GM21737 (cell line): ENCODE results near the gene FOXD4.
"Not testable (repeated sequence)": the region's sequence is repeated elsewhere in the genome, so short reads cannot be mapped to it uniquely, and the experiment has no call there.

Experiments used
- ATAC-seq: cut with Tn5 transposase; IDR thresholded peaks from one replicate; pipeline ENCODE4 v1.9.1; 2021; ENCODE audit warnings: mild to moderate bottlenecking, moderate library complexity; ENCODE audit not compliant: unreplicated experiment

The FOXD4 gene

DNA sequence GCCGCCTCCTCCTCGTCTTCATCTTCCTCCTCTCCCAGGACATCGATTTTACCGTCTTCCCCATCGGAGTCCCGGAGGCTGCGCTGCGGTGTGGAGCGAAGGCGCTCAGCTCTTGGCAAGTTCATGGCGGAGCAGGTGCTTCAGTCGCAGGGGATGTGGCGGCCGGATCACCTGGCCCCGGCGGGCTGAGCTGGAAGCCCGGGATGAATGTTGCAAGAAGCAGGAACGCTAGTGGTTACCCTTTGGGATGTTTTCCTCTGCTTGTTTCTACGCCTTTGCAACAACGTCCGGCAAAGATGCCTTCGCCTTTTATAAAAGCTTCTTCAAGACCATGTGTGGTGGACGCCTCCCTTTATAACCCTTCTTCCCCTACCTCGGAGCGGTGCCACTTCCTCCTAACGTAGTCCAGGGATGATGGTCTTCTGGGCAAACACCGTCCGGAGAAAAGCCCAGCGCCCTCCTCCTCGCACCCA lies at the start of gene FOXD4:
FOXD4 (minus strand) TSS at position 423 of the 473 bp plus-strand sequence; CDS start at position 125, 298 bp downstream.
- not testable (repeated sequence) for ATAC-seq

DNA sequence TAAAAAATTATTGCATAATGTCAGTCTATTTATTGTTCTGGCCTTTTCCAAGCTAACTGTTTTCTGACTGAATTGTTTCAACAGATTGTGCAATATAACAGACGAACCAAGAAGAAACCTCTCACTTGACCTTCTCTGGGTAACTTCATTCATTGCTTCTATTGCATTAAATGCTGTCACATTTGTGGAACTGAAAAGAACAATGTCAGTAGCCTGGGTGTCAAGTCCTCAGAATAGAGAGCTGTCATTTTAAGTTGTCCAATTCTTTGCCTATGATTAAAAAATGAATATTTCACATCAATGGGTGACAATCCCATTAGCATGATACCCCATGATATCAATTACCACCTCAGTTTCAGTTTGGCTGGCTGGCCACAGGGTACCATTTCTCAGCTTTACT lies 41.7 kb upstream of the FOXD4 start:
- ATAC-seq: not testable (repeated sequence)

DNA sequence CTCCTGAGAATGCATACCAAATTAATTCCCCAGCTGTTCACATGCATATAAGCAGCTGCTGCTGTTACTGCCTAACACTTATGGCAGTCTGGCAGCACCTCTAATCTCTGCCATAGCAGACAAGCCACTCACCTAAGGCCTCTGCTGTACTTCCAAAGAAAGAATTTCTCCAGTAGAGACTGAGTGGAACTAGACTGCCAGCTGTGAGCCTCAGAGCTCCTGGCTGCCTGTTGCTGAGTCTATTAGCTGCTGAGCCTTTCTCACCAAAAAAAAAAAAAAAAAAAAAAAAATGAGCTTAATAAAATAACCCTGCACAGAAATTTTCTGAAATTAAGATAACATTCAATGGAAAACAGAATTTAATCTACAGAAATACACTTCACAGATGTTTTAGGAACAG lies 33.0 kb upstream of the FOXD4 start:
- not testable (repeated sequence) for ATAC-seq

DNA sequence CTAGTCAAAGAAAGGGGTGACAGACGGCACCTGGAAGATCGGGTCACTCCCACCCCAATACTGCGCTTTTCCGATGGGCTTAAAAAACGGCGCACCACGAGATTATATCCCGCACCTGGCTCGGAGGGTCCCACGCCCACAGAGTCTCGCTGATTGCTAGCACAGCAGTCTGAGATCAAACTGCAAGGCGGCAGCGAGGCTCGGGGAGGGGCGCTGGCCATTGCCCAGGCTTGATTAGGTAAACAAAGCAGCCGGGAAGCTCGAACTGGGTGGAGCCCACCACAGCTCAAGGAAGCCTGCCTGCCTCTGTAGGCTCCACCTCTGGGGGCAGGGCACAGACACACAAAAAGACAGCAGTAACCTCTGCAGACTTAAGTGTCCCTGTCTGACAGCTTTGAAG lies 21.7 kb upstream of the FOXD4 start:
- ATAC-seq: not testable (repeated sequence)

DNA sequence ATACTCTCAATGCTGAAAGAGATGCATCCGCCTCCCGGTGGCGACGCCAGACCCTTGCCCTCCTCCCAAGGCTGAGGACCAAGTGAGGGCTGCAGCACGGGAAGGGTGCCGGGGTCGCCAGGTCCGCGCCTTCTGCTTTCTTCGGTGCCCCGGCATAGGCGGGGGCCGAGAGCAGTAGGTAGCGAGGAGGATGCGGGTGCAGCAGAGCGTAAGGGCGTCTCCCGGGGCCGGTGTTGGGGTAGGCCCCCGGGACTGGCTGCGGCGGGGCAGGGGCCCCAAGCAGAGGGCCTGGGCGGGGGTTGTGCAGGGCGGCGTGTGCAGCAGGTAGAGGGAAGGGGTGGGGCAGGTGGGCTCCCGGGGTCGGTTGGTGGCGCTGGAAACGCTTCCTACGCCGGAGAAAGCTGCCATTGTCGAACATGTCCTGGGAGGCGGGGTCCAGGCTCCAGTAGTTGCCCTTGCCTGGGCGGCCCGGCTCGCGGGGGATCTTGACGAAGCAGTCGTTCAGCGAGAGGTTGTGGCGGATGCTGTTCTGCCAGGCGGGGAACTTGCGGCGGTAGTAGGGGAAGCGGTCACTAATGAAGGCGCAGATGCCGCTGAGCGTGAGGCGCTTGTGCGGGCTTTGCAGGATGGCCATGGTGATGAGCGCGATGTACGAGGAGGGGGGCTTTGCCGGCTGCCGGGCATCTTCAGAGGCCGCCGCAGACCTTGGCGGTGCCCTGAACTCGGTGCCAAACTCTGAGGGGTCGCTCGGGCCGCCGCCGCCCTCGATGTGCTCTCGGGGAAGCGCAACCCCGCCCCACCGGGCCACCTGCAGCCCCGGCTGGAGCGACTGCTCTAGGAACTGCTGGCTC lies 848 bp downstream of the FOXD4 start:
- ATAC-seq: not testable (repeated sequence)

DNA sequence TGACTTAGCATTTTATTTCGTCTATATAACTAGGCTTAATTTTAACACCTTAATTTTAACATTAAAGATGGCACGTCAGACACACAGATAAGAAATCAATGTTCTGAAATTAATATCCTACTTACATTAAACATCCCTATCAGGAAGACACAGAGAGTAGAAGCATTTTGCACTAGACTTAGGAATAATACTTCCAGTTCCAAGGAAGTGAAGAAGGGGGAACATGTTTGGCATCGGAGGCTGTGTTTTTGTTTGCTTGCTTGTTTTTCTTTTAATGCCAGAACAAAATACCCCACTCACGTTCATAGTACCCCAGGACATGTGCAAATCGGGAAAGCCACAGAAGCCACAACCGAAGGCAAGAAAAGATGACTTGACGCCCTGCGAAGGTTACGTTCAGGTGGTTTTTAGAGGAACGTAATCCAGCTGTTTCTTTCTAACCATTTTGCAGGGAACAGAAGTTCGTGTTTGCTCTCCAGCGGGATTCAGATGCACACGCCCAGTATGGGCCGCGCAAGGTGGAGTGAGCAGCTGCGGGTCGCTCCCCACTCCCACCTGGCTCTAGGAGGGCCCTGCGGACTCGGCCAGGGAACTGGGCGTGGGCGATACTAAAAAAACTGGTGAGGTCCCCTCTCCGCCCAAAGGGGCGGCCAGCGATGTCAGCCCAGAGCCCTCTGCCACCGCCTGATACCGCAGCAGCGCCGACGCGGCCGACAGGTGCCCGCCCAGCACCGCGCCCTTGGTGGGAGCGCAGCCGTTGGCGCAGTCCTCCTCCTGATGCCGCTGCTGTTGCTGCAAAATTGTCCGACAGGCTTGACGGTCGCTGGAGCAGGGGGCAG lies 1.8 kb downstream of the FOXD4 start:
- ATAC-seq: not testable (repeated sequence)

DNA sequence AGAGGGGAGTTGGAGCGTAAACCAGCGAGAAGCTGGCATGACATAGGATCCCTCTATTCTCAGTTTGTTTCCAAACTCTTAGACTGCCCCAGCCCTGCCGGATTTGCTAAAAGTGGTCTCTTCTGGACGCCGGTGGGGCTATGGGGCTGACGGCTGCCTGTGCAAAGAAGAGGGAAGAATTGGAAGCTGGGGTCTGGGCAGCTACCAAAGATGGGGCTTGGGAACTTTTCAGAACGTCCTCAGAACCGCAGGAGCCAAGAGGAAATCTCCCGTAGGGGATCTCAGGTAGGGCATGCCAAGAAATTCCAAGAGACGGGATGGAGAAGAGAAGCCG lies 3.1 kb downstream of the FOXD4 start:
- not testable (repeated sequence) for ATAC-seq

DNA sequence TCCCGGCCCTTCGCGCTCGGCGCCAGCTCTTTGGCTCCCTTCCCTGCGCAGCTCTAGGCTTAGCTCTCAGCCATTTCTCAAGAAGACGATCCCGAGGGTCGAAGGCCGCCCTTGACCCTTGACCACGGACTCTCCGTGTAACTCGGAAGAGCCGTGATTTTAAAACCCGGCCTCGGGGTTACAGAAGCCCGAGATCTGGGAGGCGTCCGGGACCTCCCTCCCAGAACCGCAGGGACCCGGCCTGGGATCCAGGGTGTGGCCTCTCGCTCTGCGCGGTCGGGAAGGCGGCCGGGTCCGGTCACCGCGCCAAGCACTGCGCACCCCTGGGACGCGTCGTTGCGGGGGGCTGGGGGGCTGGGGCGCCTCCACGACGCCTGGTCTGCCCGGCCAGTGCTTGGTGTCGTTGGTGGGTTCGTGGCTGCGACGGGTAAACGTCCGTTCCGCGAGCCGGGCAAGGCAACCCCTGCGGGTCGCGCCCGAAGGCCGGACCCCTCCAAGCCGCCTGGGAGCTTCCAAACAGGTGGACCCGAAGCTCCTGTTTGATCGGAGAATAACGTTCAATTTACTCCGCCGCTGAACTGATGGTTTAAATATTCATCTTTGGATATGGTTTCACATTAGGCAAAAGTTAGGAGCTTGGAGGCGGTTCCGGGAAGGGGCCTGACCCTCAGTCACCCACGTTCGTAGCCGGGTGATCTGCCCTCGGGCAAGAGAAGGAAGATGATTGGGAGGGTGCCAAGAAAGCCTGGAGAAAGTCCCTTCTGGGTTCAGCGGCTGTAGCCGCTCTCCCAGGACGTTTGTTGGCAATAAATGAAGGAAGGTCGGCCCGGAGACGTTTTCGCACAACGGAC lies 3.7 kb downstream of the FOXD4 start:
- ATAC-seq: peak; percentile 14

DNA sequence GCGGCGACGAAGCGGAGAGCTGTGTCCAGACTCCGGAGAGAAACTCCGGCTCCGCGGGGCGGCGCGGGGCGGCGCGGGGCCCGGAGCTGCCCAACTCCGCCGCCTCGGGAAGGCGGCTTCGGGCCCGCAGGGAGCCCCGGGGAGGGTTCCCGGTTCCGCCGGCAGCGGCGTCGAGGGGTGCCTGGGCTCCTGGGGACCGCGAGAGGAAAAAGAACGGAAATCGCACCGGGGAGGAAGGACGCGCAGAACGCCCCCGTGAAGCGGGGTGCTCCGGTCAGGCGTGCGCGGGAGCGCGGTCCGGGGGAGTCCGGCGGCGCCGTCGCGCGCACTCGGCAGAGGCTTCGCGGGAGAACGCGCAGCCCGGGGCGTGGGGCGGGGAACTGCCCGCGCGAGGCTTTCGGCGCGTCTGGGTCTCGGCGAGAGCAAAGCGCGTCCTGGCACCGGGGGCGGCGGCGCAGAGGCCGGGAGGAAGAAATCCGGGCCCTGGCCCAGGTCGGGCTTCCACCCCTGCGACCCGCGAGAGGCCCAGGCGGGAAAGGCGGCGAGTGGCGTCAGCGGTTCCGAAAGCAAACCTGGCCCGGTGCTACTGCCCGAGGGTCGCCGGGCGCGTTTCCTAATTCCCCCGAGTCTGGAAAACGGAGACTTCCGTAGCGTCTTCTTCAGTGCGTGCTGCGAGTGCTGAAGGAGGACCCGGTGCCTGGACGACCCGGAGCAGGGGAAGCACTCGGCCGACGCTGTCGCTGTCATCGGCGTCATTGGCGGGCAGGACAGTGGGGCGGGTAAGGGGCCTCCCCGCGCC lies 4.5 kb downstream of the FOXD4 start:
- ATAC-seq: peak; percentile 65

DNA sequence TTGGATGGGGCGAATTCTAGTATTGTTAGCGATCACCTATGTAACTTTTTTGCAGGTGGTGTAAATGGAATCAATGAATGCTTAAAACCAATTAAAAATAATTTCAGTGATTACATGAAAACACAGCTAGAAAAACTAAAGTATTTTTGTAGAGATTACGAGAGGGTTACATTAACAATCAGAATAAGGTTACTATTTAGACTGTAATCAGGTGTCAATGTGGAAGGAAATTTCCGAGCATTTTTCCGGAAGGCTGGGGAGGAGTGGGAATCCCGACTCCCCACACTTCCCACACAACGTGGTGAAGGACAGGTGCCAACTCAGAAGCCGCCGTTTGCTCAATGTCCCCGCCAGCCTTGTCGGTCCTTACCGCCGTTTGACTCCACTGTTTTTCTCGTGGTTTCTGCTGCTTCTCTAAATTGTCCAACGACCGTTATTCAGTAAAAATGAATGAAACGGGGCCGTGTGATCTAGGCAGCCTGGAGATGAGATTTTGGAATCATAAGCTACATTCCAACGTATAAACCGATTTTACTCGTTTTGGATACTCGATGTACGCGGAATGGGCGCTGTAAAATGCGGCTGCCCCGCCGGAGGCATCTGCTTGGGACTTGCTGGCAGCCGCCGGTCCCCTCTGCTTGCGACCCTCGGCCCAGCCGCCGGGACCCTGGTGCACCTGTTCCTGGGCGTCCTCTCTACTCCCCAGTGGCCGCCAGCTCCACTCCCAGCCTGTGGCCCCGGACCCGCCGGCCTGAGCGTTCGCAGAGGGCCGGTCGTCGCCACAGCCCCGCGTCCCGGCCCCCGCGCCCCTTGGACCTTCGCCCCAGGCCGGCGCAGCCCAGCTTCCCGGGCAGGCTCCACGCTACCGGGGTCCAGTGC lies 5.4 kb downstream of the FOXD4 start:
- ATAC-seq: not testable (repeated sequence)

DNA sequence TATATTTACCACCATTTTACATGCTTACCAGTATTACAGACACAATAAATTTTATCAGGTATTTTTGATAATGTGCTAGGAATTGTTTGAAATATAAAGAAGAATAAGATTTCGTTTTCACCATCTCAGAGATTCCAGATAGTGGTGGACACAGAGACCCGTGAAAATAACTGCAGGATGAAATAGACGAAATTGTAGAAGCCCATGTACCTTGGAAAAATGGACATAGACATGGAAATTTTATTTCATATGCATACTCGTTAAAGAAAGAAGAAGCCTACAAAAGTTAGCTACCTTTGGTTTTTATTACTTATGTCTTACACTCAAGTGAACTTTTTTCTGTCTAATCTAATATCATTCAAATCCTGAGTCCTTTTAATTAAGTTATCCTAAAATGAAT lies 7.5 kb downstream of the FOXD4 start:
- ATAC-seq: not testable (repeated sequence)

DNA sequence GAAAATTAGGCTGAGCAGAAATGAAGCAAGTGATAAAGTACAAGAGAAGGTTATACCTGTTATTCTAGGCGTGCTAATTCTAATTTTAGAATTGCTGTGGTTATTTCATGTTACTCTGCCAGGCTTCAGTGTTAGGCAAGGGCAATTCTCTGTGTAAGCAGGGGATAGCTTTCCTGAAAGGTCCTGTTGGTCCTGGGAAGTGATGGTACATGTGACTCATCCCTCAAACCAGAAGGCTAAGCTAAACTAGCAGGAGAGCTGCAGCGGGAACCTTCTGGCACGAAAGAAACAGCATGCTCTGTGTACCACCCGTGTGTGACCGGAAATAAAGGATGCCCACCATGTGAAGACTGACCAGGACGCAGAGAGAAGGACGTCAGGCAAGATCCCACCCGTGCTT lies 8.7 kb downstream of the FOXD4 start:
- ATAC-seq: not testable (repeated sequence)

DNA sequence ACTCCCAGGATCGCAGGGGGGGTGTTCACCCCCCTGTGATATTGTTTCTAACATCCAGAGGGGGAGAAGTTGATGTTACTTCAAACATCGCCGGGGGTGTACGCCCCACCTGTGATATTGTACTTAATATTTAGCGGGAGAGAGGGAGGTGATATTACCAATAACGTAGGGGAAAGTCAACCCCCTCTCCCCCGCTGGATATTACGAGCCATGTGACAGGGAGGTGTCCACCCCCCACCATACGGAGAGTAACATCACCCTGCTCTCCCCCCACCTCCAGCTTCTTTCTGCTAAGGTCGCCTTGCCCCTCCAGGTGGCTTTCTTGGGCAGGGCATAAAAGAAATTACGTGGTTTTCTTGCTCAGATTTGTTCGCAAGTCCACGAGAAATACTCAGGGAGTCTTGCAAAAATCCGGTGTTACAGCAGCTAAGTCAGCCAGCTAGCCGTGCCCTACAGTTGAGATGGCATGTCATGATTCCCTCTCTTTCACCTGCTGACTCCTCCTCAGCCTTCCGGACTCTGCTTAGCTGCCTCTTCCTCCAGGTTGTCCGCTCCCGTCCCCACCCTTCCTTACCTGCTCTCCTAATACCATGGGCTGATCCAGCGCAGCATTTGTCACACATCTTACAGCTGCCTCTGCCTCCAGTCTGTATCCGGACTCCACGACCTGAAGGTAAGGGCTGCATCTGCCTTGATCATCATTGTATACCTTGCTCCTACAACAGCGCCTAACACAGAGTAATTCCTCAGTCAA lies 9.3 kb downstream of the FOXD4 start:
- ATAC-seq: not testable (repeated sequence)

DNA sequence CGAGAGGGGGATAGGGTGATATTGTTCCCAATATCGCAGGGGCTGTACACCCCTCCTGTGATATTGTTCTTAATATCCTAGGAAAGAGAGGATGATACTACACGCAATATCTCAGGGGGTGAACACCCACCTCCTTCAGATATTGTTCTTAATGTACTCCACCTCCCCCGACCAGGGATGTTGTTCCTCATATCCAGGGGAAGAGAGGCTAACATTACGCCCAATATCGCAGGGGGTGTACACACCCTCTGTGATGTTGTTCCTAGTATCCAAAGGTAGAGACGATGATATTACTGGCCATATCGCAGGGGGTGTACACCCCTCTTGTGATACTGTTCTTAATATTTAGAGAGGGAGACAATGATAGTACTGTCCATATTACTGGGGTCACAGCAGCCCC lies 12.2 kb downstream of the FOXD4 start:
- ATAC-seq: not testable (repeated sequence)

DNA sequence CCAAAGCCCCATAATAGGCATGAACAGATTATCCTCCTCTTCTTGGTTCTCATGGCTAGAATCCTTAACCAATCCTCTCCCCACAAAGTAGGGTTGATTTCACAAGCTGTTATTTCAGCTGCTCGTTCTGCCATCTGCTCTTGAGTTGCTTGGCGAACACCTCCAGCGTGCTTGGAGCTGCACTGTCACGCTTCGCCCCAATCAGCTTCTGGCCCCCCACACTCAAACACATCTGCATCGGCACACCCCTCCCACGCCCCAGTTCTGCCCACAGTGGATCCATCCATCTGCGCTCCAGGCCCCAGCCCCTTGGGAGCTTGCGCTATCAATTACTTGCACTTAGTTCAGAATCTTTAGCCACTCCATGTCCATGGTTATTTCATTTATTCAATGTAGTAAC lies 17.8 kb downstream of the FOXD4 start:
- not testable (repeated sequence) for ATAC-seq

DNA sequence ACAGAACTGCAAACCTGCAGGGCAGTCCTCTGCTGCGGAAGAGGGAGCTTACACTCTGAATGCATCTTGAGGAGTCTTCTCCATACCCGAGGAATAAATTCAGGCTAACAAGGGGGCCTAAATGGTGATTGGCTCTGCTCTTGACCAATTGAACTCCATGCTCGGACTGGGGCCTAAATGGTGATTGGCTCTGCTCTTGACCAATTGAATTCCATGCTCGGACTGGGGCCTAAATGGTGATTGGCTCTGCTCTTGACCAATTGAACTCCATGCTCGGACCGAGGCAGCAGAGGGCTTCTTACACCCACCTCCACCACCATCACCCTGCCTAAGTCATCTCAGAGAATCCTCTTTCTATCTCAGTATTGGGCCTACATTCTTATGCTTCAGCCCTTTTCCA lies 18.4 kb downstream of the FOXD4 start:
- ATAC-seq: not testable (repeated sequence)

DNA sequence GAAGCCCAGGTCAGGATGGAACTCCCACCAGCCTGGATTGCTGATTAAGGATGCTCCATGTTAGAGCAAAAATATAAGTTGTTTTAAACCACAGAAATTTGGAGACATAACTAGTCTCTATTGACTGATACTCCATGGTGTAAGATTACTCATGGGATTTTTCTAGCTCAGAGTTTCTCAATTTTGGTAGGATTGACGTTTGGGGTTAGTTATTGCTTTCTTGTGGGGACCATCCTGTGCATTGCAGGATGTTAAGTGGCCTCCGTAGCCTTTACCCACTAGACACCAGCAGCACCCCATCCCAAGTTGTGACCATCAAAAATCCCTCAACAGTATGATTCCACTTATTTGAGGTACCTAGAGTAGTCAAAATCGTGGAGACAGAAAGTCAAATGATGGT lies 19.4 kb downstream of the FOXD4 start:
- not testable (repeated sequence) for ATAC-seq

DNA sequence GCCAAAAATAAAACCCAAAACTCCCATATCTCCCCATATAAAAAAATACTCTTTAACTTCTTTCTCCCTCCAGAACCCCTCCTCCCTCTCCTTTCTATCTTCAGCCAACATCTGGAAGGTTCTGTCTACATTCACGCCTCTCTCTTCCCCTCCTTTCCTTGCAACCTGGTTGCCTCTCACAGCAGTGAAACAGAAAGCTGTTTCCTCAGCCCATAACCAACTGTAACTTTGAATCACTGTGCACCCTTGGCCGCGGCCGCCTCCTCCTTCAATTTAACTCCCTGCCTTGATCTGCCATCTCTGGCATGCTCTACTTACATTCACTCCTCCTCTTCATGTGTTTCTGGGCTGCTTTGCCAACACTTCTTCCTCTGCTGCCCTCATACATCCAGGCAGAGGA lies 23.2 kb downstream of the FOXD4 start:
- ATAC-seq: not testable (repeated sequence)
